Posterior cingulate gyrus (tissue), 11 donors: ENCODE measurements around the gene RNF141.

Experiments
- DNase-seq, 10 donors: peaks; one replicate each; pipeline versions ENCODE4 v3.0.0 to v3.0.0-alpha.2; 2020 to 2021; ENCODE audit warnings: mixed read lengths in 3 of 10
- intact Hi-C: fragments of 100-400 bp; cut with DNase I; formaldehyde crosslinking; loops from one replicate; pipeline ENCODE4 v1.15.1; 2023

The RNF141 gene

GRCh38 chr11:10487002-10487647, 53.9 kb downstream of the RNF141 start:
- peak in 2 of 10 donors; percentile 5 to 77 for DNase-seq
- intact Hi-C loops = no loop called here

- intact Hi-C loops = no loop called here
- peak in 1 of 10 donors; percentile 4 for DNase-seq
Observed at GRCh38 chr11:10486161-10486840, 54.7 kb downstream of the RNF141 start.

DNA sequence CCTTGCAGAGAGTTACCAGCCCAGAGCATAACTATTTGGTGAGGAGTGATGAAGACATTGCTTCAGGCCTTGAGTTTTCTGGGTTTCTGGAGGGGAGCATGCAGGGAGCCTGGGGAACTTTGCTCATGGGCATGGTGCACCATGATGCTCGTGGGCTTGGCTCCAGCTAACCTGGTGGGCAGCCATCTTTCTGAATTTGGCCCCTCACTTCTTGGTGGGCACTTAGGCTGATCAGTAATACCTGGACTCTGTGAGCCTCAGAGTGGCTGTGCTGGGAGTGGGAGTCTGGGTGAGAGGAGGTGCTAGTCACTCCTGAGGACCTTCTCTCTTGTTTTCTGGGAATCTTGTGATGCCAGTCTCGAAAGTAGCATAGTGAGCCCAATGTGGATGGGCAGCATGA, 55.3 kb downstream of the RNF141 start:
- intact Hi-C loops = no loop called here
- no peak for DNase-seq

GRCh38 chr11:10484461-10485180, 56.4 kb downstream of the RNF141 start:
- DNase-seq = peak in 2 of 10 donors; percentile 4 to 11
- intact Hi-C loops = no loop called here

- DNase-seq = peak in 2 of 10 donors; percentile 6 to 7
- intact Hi-C loops = no loop called here
Observed at GRCh38 chr11:10483584-10483983, 57.4 kb downstream of the RNF141 start.

GRCh38 chr11:10483174-10483573, 57.8 kb downstream of the RNF141 start:
- peak in 1 of 10 donors; percentile 0 for DNase-seq
- intact Hi-C loops = no loop called here

DNA sequence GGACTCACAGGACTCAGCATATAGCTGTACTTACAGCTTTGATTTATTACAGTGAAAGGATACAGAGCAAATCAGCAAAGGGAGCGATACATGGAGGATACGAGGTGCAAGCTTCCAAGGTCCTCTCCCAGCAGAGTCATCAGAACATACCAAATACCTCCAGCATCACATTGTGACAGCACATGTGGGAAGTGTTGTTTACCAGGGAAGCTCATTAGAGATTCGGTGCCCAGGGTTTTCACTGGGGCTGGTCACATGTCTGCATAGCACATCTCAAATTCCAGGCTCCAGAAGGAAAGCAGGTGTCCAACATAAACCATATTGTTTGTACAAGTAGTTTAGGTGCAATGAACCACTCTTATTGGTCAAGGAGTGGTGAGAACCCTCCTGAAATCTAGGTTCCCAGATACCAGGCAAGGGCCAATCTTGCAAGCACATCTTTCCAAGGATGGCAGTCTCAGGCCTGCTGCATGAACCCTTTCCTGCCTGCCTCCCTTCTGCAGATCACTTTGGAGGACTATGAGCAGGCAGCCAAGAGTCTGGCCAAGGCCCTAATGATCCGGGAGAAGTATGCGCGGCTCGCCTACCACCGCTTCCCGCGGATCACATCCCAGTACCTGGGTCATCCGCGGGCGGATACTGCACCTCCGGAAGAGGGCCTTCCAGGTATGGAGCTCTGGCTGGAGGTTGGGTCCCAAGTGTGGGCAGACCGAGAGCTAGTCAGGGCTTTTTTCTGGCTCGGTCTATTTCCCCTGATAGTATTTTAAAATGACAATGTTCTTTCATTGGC, 59.2 kb downstream of the RNF141 start:
- peak in 2 of 10 donors; percentile 14 to 77 for DNase-seq
- intact Hi-C loops = no loop called here

GRCh38 chr11:10480760-10481159, 60.2 kb downstream of the RNF141 start:
- intact Hi-C loops = no loop called here
- DNase-seq = peak in 1 of 10 donors; percentile 10

- DNase-seq = peak in 1 of 10 donors; percentile 14
- intact Hi-C loops = no loop called here
Observed at GRCh38 chr11:10480026-10480425, 61.0 kb downstream of the RNF141 start.

DNA sequence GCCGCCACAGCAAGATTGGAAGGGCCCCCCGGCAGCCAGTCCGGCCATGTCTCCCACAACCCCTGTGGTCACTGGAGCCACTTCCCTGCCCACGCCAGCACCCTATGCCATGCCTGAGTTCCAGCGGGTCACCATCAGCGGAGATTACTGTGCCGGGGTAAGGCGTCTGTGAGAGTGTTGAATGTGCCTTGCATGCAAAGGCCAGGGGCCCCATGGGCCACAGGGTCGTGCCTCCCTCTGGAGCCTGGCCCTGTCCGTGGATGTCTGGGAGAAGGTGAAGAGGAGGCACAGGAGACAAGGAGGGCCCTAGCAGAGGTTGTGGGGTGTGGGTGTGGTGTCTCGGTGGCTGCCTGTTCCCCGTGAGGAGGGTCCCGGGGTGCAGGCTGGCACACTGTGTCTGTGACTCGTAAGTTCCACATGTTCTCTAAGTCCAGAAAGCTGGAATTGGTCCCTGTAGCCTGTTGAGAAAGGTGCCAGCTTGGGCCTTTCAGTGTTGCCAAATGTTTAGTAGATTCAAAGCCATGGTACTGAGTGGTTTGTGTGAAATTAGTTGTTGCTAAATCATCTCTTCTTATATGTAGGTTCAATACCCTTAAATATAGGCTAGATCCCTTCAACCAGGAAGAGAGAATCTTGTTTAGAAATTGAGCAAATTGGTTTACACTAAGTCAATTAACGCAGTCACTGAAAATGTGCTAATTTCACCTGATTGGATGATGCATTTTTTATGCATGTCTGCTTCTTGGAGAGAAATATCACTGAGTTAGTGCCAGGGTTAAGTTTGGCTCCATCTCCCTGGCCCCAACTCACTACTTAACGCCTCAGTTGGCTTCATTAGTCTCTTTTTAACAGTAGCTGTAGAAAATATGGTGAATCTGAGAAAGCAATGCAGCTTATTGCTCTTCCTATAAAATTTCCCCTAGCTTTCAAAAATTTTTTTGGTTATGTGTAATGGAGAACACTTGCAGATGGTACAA, 62.1 kb downstream of the RNF141 start:
- DNase-seq = peak in 3 of 10 donors; percentile 15 to 81 (median 19)
- intact Hi-C loops = no loop called here

GRCh38 chr11:10478066-10478465, 62.9 kb downstream of the RNF141 start:
- intact Hi-C loops = no loop called here
- DNase-seq = peak in 1 of 10 donors; percentile 13

DNA sequence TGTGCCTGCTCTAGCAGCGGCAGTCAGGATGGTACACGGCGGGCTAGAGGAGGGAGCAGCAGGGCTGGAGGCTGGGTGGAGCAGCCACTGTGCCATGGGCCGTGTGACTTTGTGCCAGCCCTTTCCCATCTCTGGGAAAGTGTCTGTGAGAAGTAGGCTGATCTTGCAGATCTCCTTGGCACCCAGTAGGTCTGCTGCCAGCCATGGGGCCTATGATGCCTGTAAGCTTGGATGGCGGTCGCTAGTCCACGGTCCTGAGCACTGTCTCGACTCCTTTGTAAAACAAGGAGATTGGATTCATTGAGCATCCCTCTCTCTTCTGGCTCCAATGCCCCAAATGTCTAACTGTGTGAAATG, 63.3 kb downstream of the RNF141 start:
- intact Hi-C loops = no loop called here
- DNase-seq = peak in 1 of 10 donors; percentile 13

- intact Hi-C loops = no loop called here
- peak in 2 of 10 donors; percentile 14 to 19 for DNase-seq
Observed at GRCh38 chr11:10476927-10477689, 63.9 kb downstream of the RNF141 start.

DNA sequence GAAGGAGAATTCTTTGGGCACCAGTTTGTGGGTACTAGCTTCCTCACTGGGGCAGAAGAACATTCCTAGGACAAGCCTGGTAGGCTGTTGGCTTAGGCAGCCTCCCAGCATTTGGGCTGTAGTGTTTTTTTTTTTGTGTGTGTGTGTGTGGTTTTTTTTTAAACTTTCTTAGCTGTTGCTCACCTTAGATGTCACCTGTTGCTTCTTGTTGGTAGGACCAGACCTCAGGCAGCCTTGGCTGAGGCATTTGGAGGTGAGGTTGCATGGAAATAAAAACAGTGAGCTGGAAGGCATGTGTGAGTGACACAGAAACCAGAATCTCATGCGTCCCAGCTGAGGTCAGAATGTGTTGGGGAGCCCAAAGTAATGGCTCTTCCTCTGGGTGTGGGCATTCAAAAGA, 64.6 kb downstream of the RNF141 start:
- intact Hi-C loops = no loop called here
- peak in 1 of 10 donors; percentile 7 for DNase-seq

DNA sequence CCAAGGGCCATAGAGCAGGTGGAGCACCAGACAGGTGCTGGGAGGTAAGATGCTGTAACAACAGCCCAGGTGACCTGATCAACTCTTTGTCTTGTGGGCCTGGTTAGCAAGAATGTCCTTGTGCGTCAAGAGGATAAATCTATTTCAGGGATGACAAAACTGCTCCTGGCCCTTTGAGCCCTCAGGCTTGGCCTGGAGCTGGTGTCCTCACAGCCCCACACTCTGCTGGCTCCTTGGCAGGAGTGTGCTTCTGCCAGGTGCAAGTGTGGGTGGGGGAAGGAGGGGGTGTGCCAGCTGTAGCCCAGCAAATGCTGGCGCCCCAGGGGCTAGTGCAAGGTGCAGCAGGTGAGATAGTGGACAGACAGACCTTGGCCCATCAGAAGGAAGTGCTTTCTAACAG, 66.4 kb downstream of the RNF141 start:
- peak in 2 of 10 donors; percentile 2 to 8 for DNase-seq
- intact Hi-C loops = no loop called here

- DNase-seq = peak in 1 of 10 donors; percentile 1
Observed at GRCh38 chr11:10473371-10473770, 67.6 kb downstream of the RNF141 start.

GRCh38 chr11:10462746-10463300, 78.2 kb downstream of the RNF141 start:
- peak in 1 of 10 donors; percentile 5 for DNase-seq
- intact Hi-C loops = no loop called here

More at GRCh38 chr11:10473371-10473770, 67.6 kb downstream of the RNF141 start:
- intact Hi-C loops = no loop called here
